ENCODE measurements around the gene LCMT1. TPM values are rescaled to one million over a fixed set of nuclear protein-coding genes. Genes with fewer than 3 reads are reported as not detected.
"Not testable (repeated sequence)": the region's sequence is repeated elsewhere in the genome, so short reads cannot be mapped to it uniquely, and the experiment has no call there.

Gene LCMT1
- polyA plus RNA-seq, 1 donor from 2014 or later: 45.5 TPM

DNA sequence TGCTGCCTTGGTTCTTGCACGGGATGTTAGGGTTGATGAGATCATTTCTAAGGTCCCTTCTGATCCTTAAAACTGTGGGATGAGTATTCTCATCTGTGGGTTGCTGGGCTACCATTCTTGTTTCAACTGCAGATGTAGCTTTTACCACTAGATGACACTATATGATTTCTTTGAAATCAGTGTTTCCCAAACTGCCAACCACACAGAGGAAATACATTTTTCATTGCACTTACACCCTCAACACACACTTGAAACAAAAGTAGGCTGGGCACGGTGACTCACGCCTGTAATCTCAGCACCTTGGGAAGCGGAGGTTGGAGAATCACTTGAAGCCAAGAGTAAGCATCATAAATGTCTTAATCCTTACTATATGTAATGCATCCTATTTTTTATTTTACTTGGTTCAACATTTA is 15.3 kb downstream of the LCMT1 start:
- H3K4me2 ChIP-seq (ENCODE audit: low read length): no peak overlapping the region
- H3F3A ChIP-seq (ENCODE audit: insufficient read depth, low read length, poor library complexity, severe bottlenecking): no peaks in the 10 kb centered on the region
- H3K36me3 ChIP-seq (ENCODE audit: insufficient read depth, low read length): no peaks in the 10 kb centered on the region
- H3K79me2 ChIP-seq (replicated peaks; ENCODE audit: insufficient read depth, low read length): peaks cover 5% of the 10 kb centered on the region
- no peaks in the 10 kb centered on the region for H3K27me3 ChIP-seq (ENCODE audit: insufficient read depth, low read depth, low read length)
- H3K27ac ChIP-seq (ENCODE audit: low read length): no peak overlapping the region
- H2AFZ ChIP-seq (ENCODE audit: low read depth, low read length): no peak overlapping the region
- no peaks in the 10 kb centered on the region for H3K9me3 ChIP-seq (ENCODE audit: low read length)
- no peaks in the 10 kb centered on the region for H4K20me1 ChIP-seq (ENCODE audit: insufficient read depth)
- no peaks in the 10 kb centered on the region for H3K9me2 ChIP-seq (ENCODE audit: insufficient read depth, low read length)
- H3K4me3 ChIP-seq (ENCODE audit: low read length): no peak overlapping the region
- TF ChIP-seq, protein P1, sequence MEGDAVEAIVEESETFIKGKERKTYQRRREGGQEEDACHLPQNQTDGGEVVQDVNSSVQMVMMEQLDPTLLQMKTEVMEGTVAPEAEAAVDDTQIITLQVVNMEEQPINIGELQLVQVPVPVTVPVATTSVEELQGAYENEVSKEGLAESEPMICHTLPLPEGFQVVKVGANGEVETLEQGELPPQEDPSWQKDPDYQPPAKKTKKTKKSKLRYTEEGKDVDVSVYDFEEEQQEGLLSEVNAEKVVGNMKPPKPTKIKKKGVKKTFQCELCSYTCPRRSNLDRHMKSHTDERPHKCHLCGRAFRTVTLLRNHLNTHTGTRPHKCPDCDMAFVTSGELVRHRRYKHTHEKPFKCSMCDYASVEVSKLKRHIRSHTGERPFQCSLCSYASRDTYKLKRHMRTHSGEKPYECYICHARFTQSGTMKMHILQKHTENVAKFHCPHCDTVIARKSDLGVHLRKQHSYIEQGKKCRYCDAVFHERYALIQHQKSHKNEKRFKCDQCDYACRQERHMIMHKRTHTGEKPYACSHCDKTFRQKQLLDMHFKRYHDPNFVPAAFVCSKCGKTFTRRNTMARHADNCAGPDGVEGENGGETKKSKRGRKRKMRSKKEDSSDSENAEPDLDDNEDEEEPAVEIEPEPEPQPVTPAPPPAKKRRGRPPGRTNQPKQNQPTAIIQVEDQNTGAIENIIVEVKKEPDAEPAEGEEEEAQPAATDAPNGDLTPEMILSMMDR (IDR thresholded peaks at IDR 0.05; ENCODE audit: poor library complexity, severe bottlenecking): peak; percentile 78
- TF ChIP-seq SMC3 (conservative IDR thresholded peaks at IDR 0.05; ENCODE audit: poor library complexity) (peak; percentile 76), MXI1 (conservative IDR thresholded peaks at IDR 0.05; ENCODE audit: poor library complexity, severe bottlenecking) (no peak), RAD21 (conservative IDR thresholded peaks at IDR 0.05) (peak; percentile 81)
- no peak overlapping the region for H3K9ac ChIP-seq (ENCODE audit: low read length)

DNA sequence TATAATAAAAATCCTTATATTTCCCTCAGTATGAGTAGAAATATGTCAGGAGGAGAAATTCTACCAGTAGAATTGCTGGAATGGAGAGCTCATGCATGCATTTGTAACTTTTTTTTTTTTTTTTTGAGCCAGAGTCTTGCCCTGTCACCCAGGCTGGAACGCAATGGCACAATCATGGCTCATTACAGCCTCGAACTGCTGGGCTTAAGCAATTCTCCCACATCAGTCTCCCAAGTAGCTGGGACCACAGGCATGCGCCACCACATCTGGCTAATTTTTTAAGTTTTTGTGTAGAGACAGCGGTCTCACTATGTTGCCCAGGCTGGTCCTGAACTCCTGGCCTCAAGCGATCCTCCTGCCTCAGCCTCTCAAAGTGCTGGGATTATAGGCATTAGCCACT is 21.2 kb downstream of the LCMT1 start:
- not testable (repeated sequence) for H3F3A ChIP-seq (ENCODE audit: insufficient read depth, low read length, poor library complexity, severe bottlenecking); H3K27ac ChIP-seq (ENCODE audit: low read length); H3K9ac ChIP-seq (ENCODE audit: low read length); H3K79me2 ChIP-seq (replicated peaks; ENCODE audit: insufficient read depth, low read length); H2AFZ ChIP-seq (ENCODE audit: low read depth, low read length); H3K36me3 ChIP-seq (ENCODE audit: insufficient read depth, low read length); H3K4me2 ChIP-seq (ENCODE audit: low read length); H4K20me1 ChIP-seq (ENCODE audit: insufficient read depth); H3K9me2 ChIP-seq (ENCODE audit: insufficient read depth, low read length); H3K9me3 ChIP-seq (ENCODE audit: low read length); H3K4me3 ChIP-seq (ENCODE audit: low read length); H3K27me3 ChIP-seq (ENCODE audit: insufficient read depth, low read depth, low read length)

DNA sequence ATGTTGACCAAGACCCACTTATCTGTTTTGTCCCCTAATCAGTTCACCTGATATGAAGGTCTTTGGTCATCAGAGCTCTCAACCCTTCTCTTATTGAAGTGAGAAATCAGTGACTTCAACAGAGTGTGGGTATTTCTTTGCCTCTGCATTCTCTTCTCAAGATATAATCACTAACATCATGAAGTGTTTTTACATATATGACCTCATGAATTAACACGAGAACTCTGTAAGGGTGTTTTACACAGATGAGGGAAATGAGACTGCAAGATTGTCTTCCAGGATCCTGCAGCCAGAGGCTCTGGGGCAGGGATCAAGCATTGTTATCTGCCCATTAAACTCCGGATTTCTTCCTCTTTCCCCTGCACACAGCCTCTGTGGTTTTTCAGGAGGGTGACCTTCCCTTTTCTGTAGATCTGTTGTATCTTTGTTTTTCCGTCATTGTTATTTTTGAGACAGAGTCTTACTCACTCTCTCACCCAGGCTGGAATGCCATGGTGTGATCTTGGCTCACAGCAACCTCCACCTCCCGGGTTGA is 22.7 kb downstream of the LCMT1 start:
- Histone ChIP-seq H3K36me3 (ENCODE audit: insufficient read depth, low read length) (no peaks in the 10 kb centered on the region), H3F3A (ENCODE audit: insufficient read depth, low read length, poor library complexity, severe bottlenecking) (no peaks in the 10 kb centered on the region), H3K4me2 (ENCODE audit: low read length) (no peak overlapping the region), H3K9ac (ENCODE audit: low read length) (no peak overlapping the region), H2AFZ (ENCODE audit: low read depth, low read length) (no peak overlapping the region), H3K4me3 (ENCODE audit: low read length) (no peak overlapping the region), H3K9me3 (ENCODE audit: low read length) (no peaks in the 10 kb centered on the region), H3K9me2 (ENCODE audit: insufficient read depth, low read length) (no peaks in the 10 kb centered on the region), H4K20me1 (ENCODE audit: insufficient read depth) (no peaks in the 10 kb centered on the region), H3K27ac (ENCODE audit: low read length) (no peak overlapping the region), H3K79me2 (replicated peaks; ENCODE audit: insufficient read depth, low read length) (no peaks in the 10 kb centered on the region), H3K27me3 (ENCODE audit: insufficient read depth, low read depth, low read length) (no peaks in the 10 kb centered on the region)
- TF ChIP-seq TAF1 (IDR thresholded peaks at IDR 0.05; ENCODE audit: low read depth) (no peak), SMC3 (conservative IDR thresholded peaks at IDR 0.05; ENCODE audit: poor library complexity) (no peak), EP300 (conservative IDR thresholded peaks at IDR 0.05; ENCODE audit: poor library complexity, severe bottlenecking) (no peak), EZH2 (IDR thresholded peaks at IDR 0.05; ENCODE audit: borderline replicate concordance, insufficient read depth, low read length, poor library complexity, severe bottlenecking) (no peak), RAD21 (conservative IDR thresholded peaks at IDR 0.05) (no peak), MXI1 (conservative IDR thresholded peaks at IDR 0.05; ENCODE audit: poor library complexity, severe bottlenecking) (no peak), POLR2AphosphoS5 (IDR thresholded peaks at IDR 0.05) (no peak)
- TF ChIP-seq, protein P2, sequence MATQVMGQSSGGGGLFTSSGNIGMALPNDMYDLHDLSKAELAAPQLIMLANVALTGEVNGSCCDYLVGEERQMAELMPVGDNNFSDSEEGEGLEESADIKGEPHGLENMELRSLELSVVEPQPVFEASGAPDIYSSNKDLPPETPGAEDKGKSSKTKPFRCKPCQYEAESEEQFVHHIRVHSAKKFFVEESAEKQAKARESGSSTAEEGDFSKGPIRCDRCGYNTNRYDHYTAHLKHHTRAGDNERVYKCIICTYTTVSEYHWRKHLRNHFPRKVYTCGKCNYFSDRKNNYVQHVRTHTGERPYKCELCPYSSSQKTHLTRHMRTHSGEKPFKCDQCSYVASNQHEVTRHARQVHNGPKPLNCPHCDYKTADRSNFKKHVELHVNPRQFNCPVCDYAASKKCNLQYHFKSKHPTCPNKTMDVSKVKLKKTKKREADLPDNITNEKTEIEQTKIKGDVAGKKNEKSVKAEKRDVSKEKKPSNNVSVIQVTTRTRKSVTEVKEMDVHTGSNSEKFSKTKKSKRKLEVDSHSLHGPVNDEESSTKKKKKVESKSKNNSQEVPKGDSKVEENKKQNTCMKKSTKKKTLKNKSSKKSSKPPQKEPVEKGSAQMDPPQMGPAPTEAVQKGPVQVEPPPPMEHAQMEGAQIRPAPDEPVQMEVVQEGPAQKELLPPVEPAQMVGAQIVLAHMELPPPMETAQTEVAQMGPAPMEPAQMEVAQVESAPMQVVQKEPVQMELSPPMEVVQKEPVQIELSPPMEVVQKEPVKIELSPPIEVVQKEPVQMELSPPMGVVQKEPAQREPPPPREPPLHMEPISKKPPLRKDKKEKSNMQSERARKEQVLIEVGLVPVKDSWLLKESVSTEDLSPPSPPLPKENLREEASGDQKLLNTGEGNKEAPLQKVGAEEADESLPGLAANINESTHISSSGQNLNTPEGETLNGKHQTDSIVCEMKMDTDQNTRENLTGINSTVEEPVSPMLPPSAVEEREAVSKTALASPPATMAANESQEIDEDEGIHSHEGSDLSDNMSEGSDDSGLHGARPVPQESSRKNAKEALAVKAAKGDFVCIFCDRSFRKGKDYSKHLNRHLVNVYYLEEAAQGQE (IDR thresholded peaks at IDR 0.05; ENCODE audit: borderline replicate concordance): no peak
- TF ChIP-seq, protein P1 (IDR thresholded peaks at IDR 0.05; ENCODE audit: poor library complexity, severe bottlenecking): no peak

Data from neural cell (in vitro differentiated cells).